ENCODE measurements around the gene PCDHA6. TPM values are rescaled to one million over a fixed set of nuclear protein-coding genes. Genes with fewer than 3 reads are reported as not detected.

The PCDHA6 gene
- total and polyA plus RNA-seq, 2 donors (not counting 3 experiments of a cell fraction or from before 2014, with no cell fraction given) = 0.04 to 0.18 TPM

DNA sequence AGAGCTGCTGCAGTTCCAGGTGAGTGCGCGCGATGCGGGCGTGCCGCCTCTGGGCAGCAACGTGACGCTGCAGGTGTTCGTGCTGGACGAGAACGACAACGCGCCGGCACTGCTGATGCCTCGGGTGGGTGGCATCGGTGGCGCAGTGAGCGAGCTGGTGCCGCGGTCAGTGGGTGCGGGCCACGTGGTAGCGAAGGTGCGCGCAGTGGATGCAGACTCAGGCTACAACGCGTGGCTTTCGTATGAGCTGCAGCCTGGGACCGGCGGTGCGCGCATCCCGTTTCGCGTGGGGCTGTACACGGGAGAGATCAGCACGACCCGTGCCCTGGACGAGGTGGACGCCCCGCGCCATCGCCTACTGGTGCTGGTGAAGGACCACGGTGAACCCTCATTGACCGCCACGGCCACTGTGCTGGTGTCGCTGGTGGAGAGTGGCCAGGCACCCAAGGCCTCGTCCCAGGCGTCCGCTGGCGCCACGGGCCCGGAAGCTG, 24.9 kb upstream of the PCDHA6 start:
- no peak overlapping the region for H2AFZ ChIP-seq (ENCODE audit: low read depth, low read length)
- ChIA-PET CTCF (no interaction called here), POLR2A (no interaction called here)
- FAIRE-seq (no peak), DNase-seq (ENCODE audit: low read depth, low spot score) (no peak)
- BruUV-seq (replicated peaks) = no TSS peak
- no peak for TF ChIP-seq FOS (IDR thresholded peaks at IDR 0.05; ENCODE audit: borderline replicate concordance, insufficient read depth, low read length)
- no peak for TF ChIP-seq EZH2 (IDR thresholded peaks at IDR 0.05; ENCODE audit: borderline replicate concordance, low read depth, low read length, severe bottlenecking)
- no peak for TF ChIP-seq MYC (IDR thresholded peaks at IDR 0.05; ENCODE audit: low read depth, low read length)
- TF ChIP-seq, protein P1, sequence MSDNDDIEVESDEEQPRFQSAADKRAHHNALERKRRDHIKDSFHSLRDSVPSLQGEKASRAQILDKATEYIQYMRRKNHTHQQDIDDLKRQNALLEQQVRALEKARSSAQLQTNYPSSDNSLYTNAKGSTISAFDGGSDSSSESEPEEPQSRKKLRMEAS (IDR thresholded peaks at IDR 0.05; ENCODE audit: insufficient read depth, insufficient read length) = no peak
- TF ChIP-seq POLR2A (IDR thresholded peaks at IDR 0.05; ENCODE audit: low read depth, low read length) = no peak
- TF ChIP-seq GATA2 (IDR thresholded peaks at IDR 0.05; ENCODE audit: insufficient read depth, insufficient read length, low read depth, low read length) = no peak
- TF ChIP-seq JUN (IDR thresholded peaks at IDR 0.05; ENCODE audit: borderline replicate concordance, insufficient read depth, insufficient read length, low read depth) = no peak
- TF ChIP-seq, protein P2, sequence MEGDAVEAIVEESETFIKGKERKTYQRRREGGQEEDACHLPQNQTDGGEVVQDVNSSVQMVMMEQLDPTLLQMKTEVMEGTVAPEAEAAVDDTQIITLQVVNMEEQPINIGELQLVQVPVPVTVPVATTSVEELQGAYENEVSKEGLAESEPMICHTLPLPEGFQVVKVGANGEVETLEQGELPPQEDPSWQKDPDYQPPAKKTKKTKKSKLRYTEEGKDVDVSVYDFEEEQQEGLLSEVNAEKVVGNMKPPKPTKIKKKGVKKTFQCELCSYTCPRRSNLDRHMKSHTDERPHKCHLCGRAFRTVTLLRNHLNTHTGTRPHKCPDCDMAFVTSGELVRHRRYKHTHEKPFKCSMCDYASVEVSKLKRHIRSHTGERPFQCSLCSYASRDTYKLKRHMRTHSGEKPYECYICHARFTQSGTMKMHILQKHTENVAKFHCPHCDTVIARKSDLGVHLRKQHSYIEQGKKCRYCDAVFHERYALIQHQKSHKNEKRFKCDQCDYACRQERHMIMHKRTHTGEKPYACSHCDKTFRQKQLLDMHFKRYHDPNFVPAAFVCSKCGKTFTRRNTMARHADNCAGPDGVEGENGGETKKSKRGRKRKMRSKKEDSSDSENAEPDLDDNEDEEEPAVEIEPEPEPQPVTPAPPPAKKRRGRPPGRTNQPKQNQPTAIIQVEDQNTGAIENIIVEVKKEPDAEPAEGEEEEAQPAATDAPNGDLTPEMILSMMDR (IDR thresholded peaks at IDR 0.05; ENCODE audit: extremely low read depth in 1 of 2, insufficient read depth in 1 of 2, low read depth in 1 of 2, low read length in 2 of 2) = no peak
- no peak for TF ChIP-seq POLR2AphosphoS5 (IDR thresholded peaks at IDR 0.05; ENCODE audit: insufficient read depth, low read depth, low read length)
- H3K9ac ChIP-seq (replicated peaks; ENCODE audit: extremely low read depth, insufficient read depth, low read length) = no peak overlapping the region
- H3K36me3 ChIP-seq (ENCODE audit: control insufficient read depth in 2 of 2, extremely low read depth in 1 of 2, insufficient read depth in 2 of 2, low read length in 2 of 2) = no peaks in the 10 kb centered on the region
- intact Hi-C loops (cut with micrococcal nuclease) (no loop called here), dilution Hi-C loops (cut with MboI; ENCODE audit: extremely low pct_ligation_motif_present, low sequenced_read_pairs) (no loop called here)
- H3K4me3 ChIP-seq (replicated peaks in 1 of 3; ENCODE audit: insufficient read depth in 1 of 3, low read depth in 1 of 3, low read length in 3 of 3) = no peak overlapping the region
- H3K27ac ChIP-seq (ENCODE audit: insufficient read depth, low read depth, low read length) = no peak overlapping the region
- no peaks in the 10 kb centered on the region for H3K27me3 ChIP-seq (ENCODE audit: control insufficient read depth in 2 of 2, insufficient read depth in 2 of 2, low read length in 2 of 2)
- no peaks in the 10 kb centered on the region for H3K4me1 ChIP-seq (ENCODE audit: control insufficient read depth, extremely low read depth, insufficient read depth, low read length)
- no peak overlapping the region for H3K4me2 ChIP-seq (ENCODE audit: insufficient read depth, low read length)
- H3K9me3 ChIP-seq (replicated peaks; ENCODE audit: control insufficient read depth, insufficient read depth, low read length) = no peaks in the 10 kb centered on the region
- no peaks in the 10 kb centered on the region for H4K20me1 ChIP-seq (replicated peaks; ENCODE audit: control insufficient read depth, extremely low read depth, insufficient read depth, low read length)
- no peaks in the 10 kb centered on the region for H3K79me2 ChIP-seq (ENCODE audit: control insufficient read depth, insufficient read depth, low read length)
- H3K9me1 ChIP-seq (replicated peaks; ENCODE audit: control insufficient read depth, extremely low read depth, insufficient read depth, low read length) = no peaks in the 10 kb centered on the region

All from endothelial cell of umbilical vein (primary cell).